GM12878 (cell line): ENCODE measurements around the gene UQCRFS1. TPM values are rescaled to one million over a fixed set of nuclear protein-coding genes. Genes with fewer than 3 reads are reported as not detected.

Source experiments
- ATAC-seq: fragments of 200-7000 bp; cut with Tn5 transposase; 3 replicates; pipeline ENCODE4 v1.9.1; 2020; ENCODE audit warnings: mild to moderate bottlenecking, moderate library complexity
- BruUV-seq: library from RNA; stranded (reverse); fragments of 400-500 nt; replicated peaks from 2 replicates; lab custom pipeline; 2021; lab: Mats Ljungman, UMichigan
- CTCF ChIA-PET: fragments of 300-600 bp; sonication (Branson Sonifier 250); formaldehyde crosslinking; extraction: SDS; loops from one replicate; lab custom pipeline; 2021; ENCODE audit warnings: inconsistent platforms; lab: Yijun Ruan, JAX
- POLR2A ChIA-PET: fragments of 350-600 bp; formaldehyde crosslinking; extraction: SDS; loops from one replicate; lab custom pipeline; 2021; ENCODE audit warnings: inconsistent platforms; lab: Charles Lee
- RAD21 ChIA-PET: fragments of 300-600 bp; sonication (Branson Sonifier 250); formaldehyde crosslinking; loops from one replicate; lab custom pipeline; 2023; ENCODE audit warnings: antibody characterized with exemption; ENCODE audit not compliant: unreplicated experiment; lab: Charles Lee
- SMC1A ChIA-PET: fragments of 300-600 bp; sonication (Branson Sonifier 250); formaldehyde crosslinking; loops from one replicate; lab custom pipeline; 2023; ENCODE audit not compliant: unreplicated experiment, uncharacterized antibody; lab: Charles Lee
- DNase-seq: peaks from one replicate; pipeline ENCODE4 v3.0.0-alpha.2; 2011; ENCODE audit warnings: low read depth, low spot score
- FAIRE-seq: peaks from 3 replicates; lab custom pipeline; 2011; peaks lifted over from hg19 to GRCh38; lab: Jason Lieb, UNC
- H2AFZ ChIP-seq: 2 replicates; pipeline ENCODE4 v1.6.0; 2011; ENCODE audit warnings: low read depth, low read length, control low read depth; ENCODE audit not compliant: control insufficient read depth
- H3K27ac ChIP-seq: 2 replicates; pipeline ENCODE4 v1.5.1; 2011; ENCODE audit warnings: control low read depth; ENCODE audit not compliant: control insufficient read depth, insufficient read depth
- H3K27me3 ChIP-seq, 2 experiments: replicated peaks in 1 of 2; 2 replicates each; pipeline versions ENCODE4 v1.6.0 to v1.6.1; 2011; ENCODE audit warnings: low read length in 1 of 2; ENCODE audit not compliant: control insufficient read depth in 2 of 2, insufficient read depth in 2 of 2
- H3K36me3 ChIP-seq, 2 experiments: 2 replicates each; pipeline ENCODE4 v1.5.1; 2011; ENCODE audit warnings: low read length in 1 of 2; ENCODE audit not compliant: control insufficient read depth in 2 of 2, insufficient read depth in 2 of 2
- H3K4me1 ChIP-seq: 2 replicates; pipeline ENCODE4 v1.6.1; 2011; ENCODE audit warnings: mild to moderate bottlenecking, low read length, moderate library complexity, mixed read lengths; ENCODE audit not compliant: control insufficient read depth, insufficient read depth
- H3K4me2 ChIP-seq: 2 replicates; pipeline ENCODE4 v1.6.0; 2011; ENCODE audit warnings: control low read depth; ENCODE audit not compliant: control insufficient read depth, insufficient read depth
- H3K4me3 ChIP-seq: fragments of 200-600 bp; sonication (generic); 2 replicates; pipeline ENCODE4 v1.5.1; 2016
- H3K79me2 ChIP-seq: 2 replicates; pipeline ENCODE4 v1.6.0; 2011; ENCODE audit warnings: low read length; ENCODE audit not compliant: control insufficient read depth, insufficient read depth
- H3K9ac ChIP-seq: 2 replicates; pipeline ENCODE4 v1.8.0; 2011; ENCODE audit warnings: low read length, control low read depth, mixed read lengths; ENCODE audit not compliant: control insufficient read depth, insufficient read depth
- H3K9me3 ChIP-seq: replicated peaks from 3 replicates; pipeline ENCODE4 v1.5.1; 2011; ENCODE audit warnings: mild to moderate bottlenecking, low read length; ENCODE audit not compliant: control insufficient read depth, insufficient read depth
- H4K20me1 ChIP-seq: 2 replicates; pipeline ENCODE4 v1.6.0; 2011; ENCODE audit not compliant: control insufficient read depth, insufficient read depth
- BACH1 ChIP-seq: fragments of 450-650 bp; IDR thresholded peaks from 2 replicates; pipeline ENCODE4 v1.6.1; 2017; ENCODE audit warnings: mild to moderate bottlenecking, borderline replicate concordance
- BCL11A ChIP-seq: IDR thresholded peaks from 2 replicates; pipeline ENCODE4 v1.6.1; 2011; ENCODE audit warnings: low read depth, low read length
- CUX1 ChIP-seq: IDR thresholded peaks from 2 replicates; pipeline ENCODE4 v1.6.1; 2012; ENCODE audit warnings: improper control_type of control experiment, low read depth, low read length; ENCODE audit not compliant: insufficient replicate concordance
- ETV6 ChIP-seq, 2 experiments: fragments of 450-650 bp in 1 of 2; IDR thresholded peaks in 1 of 2; conservative IDR thresholded peaks in 1 of 2; 2 replicates each; pipeline ENCODE4 v1.6.1; 2014; ENCODE audit warnings: antibody characterized with exemption in 1 of 2, borderline replicate concordance in 1 of 2, low read depth in 1 of 2, mild to moderate bottlenecking in 1 of 2, moderate library complexity in 1 of 2
- FOXK2 ChIP-seq: fragments of 450-650 bp; IDR thresholded peaks from 2 replicates; pipeline ENCODE4 v1.6.1; 2017; ENCODE audit warnings: mild to moderate bottlenecking, moderate library complexity
- HDAC2 ChIP-seq: fragments of 200-600 bp; sonication (generic); IDR thresholded peaks from 2 replicates; pipeline ENCODE4 v1.6.1; 2017
- HSF1 ChIP-seq: fragments of 150-350 bp; IDR thresholded peaks from 2 replicates; pipeline ENCODE4 v1.6.1; 2014; ENCODE audit warnings: mild to moderate bottlenecking, low read depth, low read length
- NFYB ChIP-seq: IDR thresholded peaks from 2 replicates; pipeline ENCODE4 v1.6.1; 2011; ENCODE audit warnings: low read depth, mild to moderate bottlenecking, low read length, improper control_type of control experiment, moderate library complexity; ENCODE audit not compliant: insufficient read depth
- PML ChIP-seq: IDR thresholded peaks from 2 replicates; pipeline ENCODE4 v1.6.1; 2012; ENCODE audit warnings: low read length, inconsistent platforms
- STAT3 ChIP-seq: IDR thresholded peaks from 2 replicates; pipeline ENCODE4 v1.6.1; 2011; ENCODE audit warnings: low read depth, low read length, improper control_type of control experiment
- ZNF274 ChIP-seq: IDR thresholded peaks from one replicate; pipeline ENCODE4 v1.8.0; 2011; ENCODE audit not compliant: insufficient read length, insufficient read depth
- WGBS: methylation state at CpG from one replicate; pipeline ENCODE4 v1.1.6; 2016; ENCODE audit warnings: low lambda C conversion rate; ENCODE audit not compliant: insufficient replicate concordance, insufficient coverage; ENCODE audit errors: missing lambda C conversion rate; 5-methylcytosine and 5-hydroxymethylcytosine counted together
- in situ Hi-C: fragments of 300-500 bp; cut with MboI; formaldehyde crosslinking; loops from 9 replicates; pipeline ENCODE4 v1.14.3; 2018; ENCODE audit warnings: mixed read lengths
- intact Hi-C: fragments of 100-400 bp; cut with micrococcal nuclease; formaldehyde crosslinking; loops from one replicate; pipeline ENCODE4 v1.14.2; 2022; ENCODE audit not compliant: unreplicated experiment
- polyA plus RNA-seq, 11 experiments: library from polyadenylated mRNA; depleted of rRNA in 4 of 11; unstranded in 6 of 11; stranded (reverse) in 5 of 11; fragments of >200 nt; fragmentation: Nextera tagmentation in 4 of 11; fragmentation: Illumina TruSeq in 1 of 11; extraction: Ambion mirVana in 4 of 11; extraction: Trizol in 1 of 11; gene quantifications; 1 replicate in 1 of 11; 2 replicates in 10 of 11; pipeline versions ENCODE4 v1.2.1 to v1.2.3, GENCODE V29; 2011 to 2016; ENCODE audit warnings: inconsistent platforms in 2 of 11, missing spikeins in 2 of 11, low read depth in 1 of 11
- total RNA-seq, 4 experiments: library from RNA; depleted of rRNA in 3 of 4; stranded (reverse); fragments of >200 nt in 3 of 4; fragmentation: Illumina TruSeq in 1 of 4; extraction: Trizol in 1 of 4; gene quantifications; 2 replicates each; pipeline versions ENCODE4 v1.2.1 to v1.2.3, GENCODE V29; 2013 to 2021
- TF ChIP-seq, protein P1 (sequence below): IDR thresholded peaks from 2 replicates; pipeline ENCODE4 v1.6.1; 2011; ENCODE audit warnings: borderline replicate concordance, low read depth, mild to moderate bottlenecking, moderate library complexity, mixed read lengths, low read length; ENCODE audit not compliant: insufficient read depth; ENCODE audit errors: extremely low read length

UQCRFS1 gene
- total and polyA plus RNA-seq, 10 of the 15 experiments (the other 5 are each of a cell fraction or from before 2014, with no cell fraction given): 9.3 to 125 (median 67.9) TPM

GRCh38 chr19:29170554-29170953 lies 42.4 kb downstream of the UQCRFS1 start:
- H3K4me1 ChIP-seq: no peaks in the 10 kb centered on the region
- ATAC-seq: no peak
- WGBS: 0% methylated on average over 1 of the region's 1 CpG

DNA sequence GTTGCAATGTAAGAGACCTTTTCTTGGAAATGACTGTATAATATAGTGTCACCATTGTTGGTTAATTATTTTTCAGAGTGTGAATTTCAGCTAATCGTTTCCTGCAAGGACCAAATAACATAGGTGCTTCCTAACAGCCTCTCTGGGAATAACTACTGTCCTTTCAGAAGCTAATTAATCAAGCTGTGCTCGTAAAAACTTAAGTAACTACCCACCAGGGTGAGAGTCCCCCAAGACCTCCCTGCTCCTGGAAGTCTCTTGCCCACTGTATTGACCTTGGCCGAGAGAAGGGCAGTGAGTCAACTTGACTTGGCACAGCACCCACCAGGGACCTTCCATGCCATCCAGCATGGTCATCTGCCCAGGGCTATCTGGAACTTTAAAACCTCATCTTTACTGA lies 50.3 kb downstream of the UQCRFS1 start:
- Histone ChIP-seq H3K27me3 (no peaks in the 10 kb centered on the region), H3K4me1 (no peaks in the 10 kb centered on the region), H3K9me3 (no peaks in the 10 kb centered on the region; the same call in 2 of the 3 replicates), H2AFZ (no peak overlapping the region), H3K4me2 (no peak overlapping the region), H4K20me1 (no peaks in the 10 kb centered on the region), H3K36me3 (no peaks in the 10 kb centered on the region), H3K9ac (no peak overlapping the region), H3K27ac (no peak overlapping the region), H3K79me2 (no peaks in the 10 kb centered on the region), H3K4me3 (no peak overlapping the region)
- WGBS: 0% methylated on average over 3 of the region's 3 CpGs
- ChIA-PET SMC1A (interaction anchor here (0.6 kb wide), 1 partner anchor 49 kb away, joined by 4 read pairs; no protein-coding TSS in a partner anchor), POLR2A (no interaction called here), RAD21 (no interaction called here), CTCF (no interaction called here)
- FAIRE-seq: no peak
- intact Hi-C loops: no loop called here
- in situ Hi-C loops: no loop called here
- no peak for ATAC-seq
- BruUV-seq: no TSS peak
- no peak for DNase-seq
- TF ChIP-seq BCL11A: no peak
- no peak for TF ChIP-seq PML
- TF ChIP-seq, protein P1, sequence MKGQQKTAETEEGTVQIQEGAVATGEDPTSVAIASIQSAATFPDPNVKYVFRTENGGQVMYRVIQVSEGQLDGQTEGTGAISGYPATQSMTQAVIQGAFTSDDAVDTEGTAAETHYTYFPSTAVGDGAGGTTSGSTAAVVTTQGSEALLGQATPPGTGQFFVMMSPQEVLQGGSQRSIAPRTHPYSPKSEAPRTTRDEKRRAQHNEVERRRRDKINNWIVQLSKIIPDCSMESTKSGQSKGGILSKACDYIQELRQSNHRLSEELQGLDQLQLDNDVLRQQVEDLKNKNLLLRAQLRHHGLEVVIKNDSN: no peak
- TF ChIP-seq ZNF274: no peak
- TF ChIP-seq ETV6 (conservative IDR thresholded peaks at IDR 0.05 in 1 of 2, IDR thresholded peaks at IDR 0.05 in 1 of 2; ENCODE audit: borderline replicate concordance in 1 of 2, low read depth in 1 of 2): no peak
- no peak for TF ChIP-seq HSF1
- no peak for TF ChIP-seq FOXK2
- no peak for TF ChIP-seq CUX1

More at GRCh38 chr19:29170554-29170953, 42.4 kb downstream of the UQCRFS1 start:
- in situ Hi-C loops: no loop called here
- Histone ChIP-seq H3K4me3 (no peak overlapping the region), H3K79me2 (no peaks in the 10 kb centered on the region), H4K20me1 (no peaks in the 10 kb centered on the region), H3K9ac (no peak overlapping the region), H3K27me3 (no peaks in the 10 kb centered on the region), H3K27ac (no peak overlapping the region), H3K36me3 (no peaks in the 10 kb centered on the region), H3K9me3 (no peaks in the 10 kb centered on the region; the same call in 2 of the 3 replicates), H3K4me2 (no peak overlapping the region), H2AFZ (no peak overlapping the region)
- TF ChIP-seq NFYB: no peak
- TF ChIP-seq BACH1: no peak
- TF ChIP-seq HDAC2: no peak
- no peak for TF ChIP-seq STAT3
- no peak for FAIRE-seq
- ChIA-PET POLR2A (no interaction called here), RAD21 (no interaction called here), SMC1A (no interaction called here), CTCF (no interaction called here)
- intact Hi-C loops: no loop called here
- no peak for DNase-seq
- BruUV-seq: no TSS peak
